ENCODE data around the gene ESF1. TPM values are rescaled to one million over a fixed set of nuclear protein-coding genes. Genes with fewer than 3 reads are reported as not detected.

Gene ESF1
- total and polyA plus RNA-seq, 9 of the 15 experiments (the other 6 are each of a cell fraction or from before 2014, with no cell fraction given) = 7.0 to 30.4 (median 18.6) TPM

DNA sequence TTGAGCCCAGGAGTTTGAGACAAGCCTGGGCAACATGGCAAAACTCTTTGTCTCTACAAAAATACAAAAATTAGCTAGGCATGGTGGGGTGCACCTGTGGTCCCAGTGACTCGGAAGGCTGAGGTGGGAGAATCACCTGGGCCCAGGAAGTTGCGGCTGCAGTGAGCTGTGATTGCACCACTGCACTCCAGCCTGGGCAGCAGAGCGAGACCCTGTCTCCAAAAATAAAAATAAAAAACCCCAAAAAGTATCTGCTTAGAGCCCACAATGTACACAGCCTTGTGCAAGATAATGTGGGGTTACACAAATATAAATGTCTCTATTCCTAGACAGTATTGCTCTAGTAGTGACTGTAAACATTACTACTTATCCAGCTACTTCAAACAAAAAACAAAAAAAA is 5.9 kb downstream of the ESF1 start (continued):
- TF ChIP-seq STAG1 (CRISPR knock-in tag; IDR thresholded peaks at IDR 0.05; ENCODE audit: borderline replicate concordance) = no peak
- no peak for TF ChIP-seq ESRRA (IDR thresholded peaks at IDR 0.05; ENCODE audit: borderline replicate concordance, low read depth)
- TF ChIP-seq, protein P1, sequence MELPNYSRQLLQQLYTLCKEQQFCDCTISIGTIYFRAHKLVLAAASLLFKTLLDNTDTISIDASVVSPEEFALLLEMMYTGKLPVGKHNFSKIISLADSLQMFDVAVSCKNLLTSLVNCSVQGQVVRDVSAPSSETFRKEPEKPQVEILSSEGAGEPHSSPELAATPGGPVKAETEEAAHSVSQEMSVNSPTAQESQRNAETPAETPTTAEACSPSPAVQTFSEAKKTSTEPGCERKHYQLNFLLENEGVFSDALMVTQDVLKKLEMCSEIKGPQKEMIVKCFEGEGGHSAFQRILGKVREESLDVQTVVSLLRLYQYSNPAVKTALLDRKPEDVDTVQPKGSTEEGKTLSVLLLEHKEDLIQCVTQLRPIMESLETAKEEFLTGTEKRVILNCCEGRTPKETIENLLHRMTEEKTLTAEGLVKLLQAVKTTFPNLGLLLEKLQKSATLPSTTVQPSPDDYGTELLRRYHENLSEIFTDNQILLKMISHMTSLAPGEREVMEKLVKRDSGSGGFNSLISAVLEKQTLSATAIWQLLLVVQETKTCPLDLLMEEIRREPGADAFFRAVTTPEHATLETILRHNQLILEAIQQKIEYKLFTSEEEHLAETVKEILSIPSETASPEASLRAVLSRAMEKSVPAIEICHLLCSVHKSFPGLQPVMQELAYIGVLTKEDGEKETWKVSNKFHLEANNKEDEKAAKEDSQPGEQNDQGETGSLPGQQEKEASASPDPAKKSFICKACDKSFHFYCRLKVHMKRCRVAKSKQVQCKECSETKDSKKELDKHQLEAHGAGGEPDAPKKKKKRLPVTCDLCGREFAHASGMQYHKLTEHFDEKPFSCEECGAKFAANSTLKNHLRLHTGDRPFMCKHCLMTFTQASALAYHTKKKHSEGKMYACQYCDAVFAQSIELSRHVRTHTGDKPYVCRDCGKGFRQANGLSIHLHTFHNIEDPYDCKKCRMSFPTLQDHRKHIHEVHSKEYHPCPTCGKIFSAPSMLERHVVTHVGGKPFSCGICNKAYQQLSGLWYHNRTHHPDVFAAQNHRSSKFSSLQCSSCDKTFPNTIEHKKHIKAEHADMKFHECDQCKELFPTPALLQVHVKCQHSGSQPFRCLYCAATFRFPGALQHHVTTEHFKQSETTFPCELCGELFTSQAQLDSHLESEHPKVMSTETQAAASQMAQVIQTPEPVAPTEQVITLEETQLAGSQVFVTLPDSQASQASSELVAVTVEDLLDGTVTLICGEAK (IDR thresholded peaks at IDR 0.05) = no peak
- TF ChIP-seq, protein P1 (CRISPR knock-in tag; IDR thresholded peaks at IDR 0.05) = no peak
- TF ChIP-seq MIER1 (IDR thresholded peaks at IDR 0.05; ENCODE audit: low read depth) = no peak
- no peak for TF ChIP-seq NONO (IDR thresholded peaks at IDR 0.05; ENCODE audit: low read depth in 2 of 2, low read length in 1 of 2)
- no peak for TF ChIP-seq CEBPG (CRISPR knock-in tag; IDR thresholded peaks at IDR 0.05)
- TF ChIP-seq CEBPG (tag; conservative IDR thresholded peaks at IDR 0.05 in 1 of 2, IDR thresholded peaks at IDR 0.05 in 1 of 2) = no peak
- no peak for TF ChIP-seq MYBL2 (IDR thresholded peaks at IDR 0.05; ENCODE audit: low read depth)
- TF ChIP-seq MYBL2 (CRISPR knock-in tag; IDR thresholded peaks at IDR 0.05; ENCODE audit: borderline replicate concordance) = no peak
- TF ChIP-seq PURB (CRISPR knock-in tag; IDR thresholded peaks at IDR 0.05; ENCODE audit: low read depth) = no peak
- TF ChIP-seq, protein P2, sequence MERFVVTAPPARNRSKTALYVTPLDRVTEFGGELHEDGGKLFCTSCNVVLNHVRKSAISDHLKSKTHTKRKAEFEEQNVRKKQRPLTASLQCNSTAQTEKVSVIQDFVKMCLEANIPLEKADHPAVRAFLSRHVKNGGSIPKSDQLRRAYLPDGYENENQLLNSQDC (CRISPR knock-in tag; IDR thresholded peaks at IDR 0.05) = no peak
- no peak for TF ChIP-seq NFE2 (IDR thresholded peaks at IDR 0.05; ENCODE audit: low read depth)
- TF ChIP-seq, protein P3, sequence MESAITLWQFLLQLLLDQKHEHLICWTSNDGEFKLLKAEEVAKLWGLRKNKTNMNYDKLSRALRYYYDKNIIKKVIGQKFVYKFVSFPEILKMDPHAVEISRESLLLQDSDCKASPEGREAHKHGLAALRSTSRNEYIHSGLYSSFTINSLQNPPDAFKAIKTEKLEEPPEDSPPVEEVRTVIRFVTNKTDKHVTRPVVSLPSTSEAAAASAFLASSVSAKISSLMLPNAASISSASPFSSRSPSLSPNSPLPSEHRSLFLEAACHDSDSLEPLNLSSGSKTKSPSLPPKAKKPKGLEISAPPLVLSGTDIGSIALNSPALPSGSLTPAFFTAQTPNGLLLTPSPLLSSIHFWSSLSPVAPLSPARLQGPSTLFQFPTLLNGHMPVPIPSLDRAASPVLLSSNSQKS (CRISPR knock-in tag; IDR thresholded peaks at IDR 0.05) = no peak

Measured in K562 (cell line).